Psoas muscle (tissue), 8 donors: ENCODE measurements around the gene ELN. TPM values are rescaled to one million over a fixed set of nuclear protein-coding genes. Genes with fewer than 3 reads are reported as not detected.
A peak's percentile ranks its signal among the peaks of the same experiment; 100 is the strongest.

Experiments used
- ATAC-seq, 4 donors: fragments of 200-7000 bp; cut with Tn5 transposase; one replicate each; pipeline ENCODE4 v1.9.1; 2020; ENCODE audit warnings: moderate library complexity in 3 of 4, mild to moderate bottlenecking in 2 of 4
- DNase-seq, 2 donors: peaks; one replicate each; pipeline ENCODE4 v3.0.0-alpha.2; 2020
- H3K27ac ChIP-seq: fragments of 200-600 bp; one replicate; pipeline ENCODE4 v1.8.0; 2022
- H3K27me3 ChIP-seq, 3 donors: fragments of 200-600 bp in 1 of 3; one replicate each; pipeline versions ENCODE4 v1.6.1 to v1.8.0; 2013 to 2022; ENCODE audit warnings: low read length in 2 of 3, mild to moderate bottlenecking in 2 of 3, moderate library complexity in 1 of 3; ENCODE audit not compliant: insufficient read depth in 3 of 3
- H3K36me3 ChIP-seq, 2 donors: fragments of 200-600 bp in 1 of 2; one replicate each; pipeline versions ENCODE4 v1.6.1 to v1.8.0; 2013 to 2022; ENCODE audit warnings: low read depth in 1 of 2, mild to moderate bottlenecking in 1 of 2, moderate library complexity in 1 of 2; ENCODE audit not compliant: insufficient read depth in 1 of 2
- H3K4me1 ChIP-seq: fragments of 200-600 bp; one replicate; pipeline ENCODE4 v1.8.0; 2022
- H3K4me3 ChIP-seq: fragments of 200-600 bp; one replicate; pipeline ENCODE4 v1.8.0; 2022; ENCODE audit warnings: mild to moderate bottlenecking
- H3K9me3 ChIP-seq: fragments of 200-600 bp; one replicate; pipeline ENCODE4 v1.8.0; 2022
- WGBS, 3 donors: extraction: QIAGEN DNeasy Blood & Tissue Kit; methylation state at CpG; one replicate each; pipeline versions ENCODE4 v1.1.6 to v1.1.7; 2013; 5-methylcytosine and 5-hydroxymethylcytosine counted together
- intact Hi-C, 2 donors: fragments of 100-400 bp; cut with DNase I; formaldehyde crosslinking; loops; one replicate each; pipeline versions ENCODE4 v1.11.0 to v1.14.2; 2022
- polyA plus RNA-seq, 3 donors: library from polyadenylated mRNA; stranded (reverse); fragments of 200-250 nt; gene quantifications; one replicate each; pipeline ENCODE4 v1.2.3, GENCODE V29; 2013
- total RNA-seq, 4 donors: library from RNA; stranded (reverse); fragmentation: NEBNext Ultra II Directional in 2 of 4; extraction: Animal tissue kit (Norgen Biotek cat#: 25700) in 2 of 4; gene quantifications; one replicate each; pipeline versions ENCODE4 v1.2.1 to v1.2.4, GENCODE V29; 2021 to 2023
- TF ChIP-seq, protein P1 (sequence below): fragments of 200-600 bp; IDR thresholded peaks from one replicate; pipeline ENCODE4 v1.8.0; 2022; ENCODE audit warnings: antibody characterized with exemption
- donor health status: healthy with polysubstance abuse.
- donor health status: DM: no; HTN: no; CAD: no; lungs with moderate emphysema.
- donor health status: Bipolar disorder and iron deficiency.
- donor health status: healthy.
- donor health status: DM: yes; HTN: yes; CAD: no.
- donor health status: DM: no; HTN: no; CAD: no.
- donor health status: DM: no; HTN: no; CAD: no.
- donor health status: DM: yes; HTN: yes; CAD: no.

The ELN gene
- total and polyA plus RNA-seq, 7 donors, result 10.6 to 41.1 (median 16.3) TPM

- TF ChIP-seq, protein P1, sequence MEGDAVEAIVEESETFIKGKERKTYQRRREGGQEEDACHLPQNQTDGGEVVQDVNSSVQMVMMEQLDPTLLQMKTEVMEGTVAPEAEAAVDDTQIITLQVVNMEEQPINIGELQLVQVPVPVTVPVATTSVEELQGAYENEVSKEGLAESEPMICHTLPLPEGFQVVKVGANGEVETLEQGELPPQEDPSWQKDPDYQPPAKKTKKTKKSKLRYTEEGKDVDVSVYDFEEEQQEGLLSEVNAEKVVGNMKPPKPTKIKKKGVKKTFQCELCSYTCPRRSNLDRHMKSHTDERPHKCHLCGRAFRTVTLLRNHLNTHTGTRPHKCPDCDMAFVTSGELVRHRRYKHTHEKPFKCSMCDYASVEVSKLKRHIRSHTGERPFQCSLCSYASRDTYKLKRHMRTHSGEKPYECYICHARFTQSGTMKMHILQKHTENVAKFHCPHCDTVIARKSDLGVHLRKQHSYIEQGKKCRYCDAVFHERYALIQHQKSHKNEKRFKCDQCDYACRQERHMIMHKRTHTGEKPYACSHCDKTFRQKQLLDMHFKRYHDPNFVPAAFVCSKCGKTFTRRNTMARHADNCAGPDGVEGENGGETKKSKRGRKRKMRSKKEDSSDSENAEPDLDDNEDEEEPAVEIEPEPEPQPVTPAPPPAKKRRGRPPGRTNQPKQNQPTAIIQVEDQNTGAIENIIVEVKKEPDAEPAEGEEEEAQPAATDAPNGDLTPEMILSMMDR, result no peak
Measured at GRCh38 chr7:73986158-73986631, 41.8 kb upstream of the ELN start.

GRCh38 chr7:73987298-73987697 lies 40.7 kb upstream of the ELN start:
- H3K27ac ChIP-seq, result no peak overlapping the region
- H3K36me3 ChIP-seq, result no peaks in the 10 kb centered on the region
- no peaks in the 10 kb centered on the region for H3K27me3 ChIP-seq
- WGBS, 3 donors, result 79 to 84% (median 84%) methylated on average over 4 of the region's 4 CpGs
- ATAC-seq, result no peak
- no peaks in the 10 kb centered on the region for H3K9me3 ChIP-seq
- intact Hi-C loops, result no loop called here
- no peak overlapping the region for H3K4me3 ChIP-seq
- H3K4me1 ChIP-seq, result peaks cover 6% of the 10 kb centered on the region
- TF ChIP-seq, protein P1, result no peak
- peak in 1 of 2 donors; percentile 32 for DNase-seq

More at GRCh38 chr7:73986158-73986631, 41.8 kb upstream of the ELN start:
- peak; percentile 40 to 83 (median 62) for ATAC-seq
- DNase-seq, result peak in 1 of 2 donors; percentile 63
- Histone ChIP-seq H3K4me1 (no peaks in the 10 kb centered on the region), H3K4me3 (no peak overlapping the region), H3K9me3 (no peaks in the 10 kb centered on the region), H3K27ac (no peak overlapping the region), H3K27me3 (no peaks in the 10 kb centered on the region), H3K36me3 (no peaks in the 10 kb centered on the region)
- intact Hi-C loops, result no loop called here
- WGBS, 3 donors, result 35 to 49% (median 43%) methylated on average over 13 to 17 of the region's 17 CpGs

- Histone ChIP-seq H3K27ac (no peak overlapping the region), H3K36me3 (no peaks in the 10 kb centered on the region), H3K4me3 (no peak overlapping the region), H3K4me1 (peaks cover 9% of the 10 kb centered on the region), H3K27me3 (no peaks in the 10 kb centered on the region), H3K9me3 (no peaks in the 10 kb centered on the region)
- intact Hi-C loops, result no loop called here
- no peak for DNase-seq
- 68 to 81% (median 71%) methylated on average over 9 of the region's 9 CpGs for WGBS, 3 donors
- no peak for ATAC-seq
- TF ChIP-seq, protein P1, result no peak
Measured at GRCh38 chr7:73988197-73988596, 39.8 kb upstream of the ELN start.

DNA sequence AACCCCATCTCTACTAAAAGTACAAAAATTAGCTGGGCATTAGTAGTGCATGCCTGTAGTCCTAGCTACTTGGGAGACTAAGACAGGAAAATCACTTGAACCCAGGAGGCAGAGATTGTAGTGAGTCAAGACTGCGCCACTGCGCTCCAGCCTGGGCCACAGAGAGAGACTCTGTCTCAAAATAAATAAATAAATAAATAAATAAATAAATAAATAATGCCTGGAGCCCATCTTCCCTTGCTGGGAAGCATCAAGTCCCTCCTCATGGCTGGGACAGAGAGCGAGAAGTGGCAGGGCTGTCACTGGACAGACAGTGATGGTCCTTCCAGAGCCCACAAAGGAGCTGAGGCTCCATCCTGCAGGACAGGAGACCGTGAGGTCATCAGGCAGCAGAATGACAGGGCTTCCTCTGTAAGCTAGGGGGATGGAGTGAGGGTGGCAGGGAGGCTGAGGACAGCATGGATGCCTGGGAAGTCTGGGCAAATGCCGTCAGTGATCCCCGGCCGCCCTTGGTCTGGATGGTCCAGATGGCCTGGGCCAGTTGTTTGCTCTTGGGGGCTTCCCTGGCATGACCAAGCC lies 36.4 kb upstream of the ELN start:
- DNase-seq (no peak), ATAC-seq (peak; percentile 23 to 55 (median 43))
- intact Hi-C loops, result no loop called here
- Histone ChIP-seq H3K4me3 (no peak overlapping the region), H3K27ac (no peak overlapping the region), H3K9me3 (no peaks in the 10 kb centered on the region), H3K36me3 (no peaks in the 10 kb centered on the region), H3K4me1 (peaks cover 9% of the 10 kb centered on the region), H3K27me3 (no peaks in the 10 kb centered on the region)
- TF ChIP-seq, protein P1, result no peak
- 65 to 72% (median 68%) methylated on average over 7 of the region's 7 CpGs for WGBS, 3 donors
